GM12801 (cell line): ENCODE data around the gene ZNF407.

Experiments used
- TF ChIP-seq, protein P1 (sequence below): IDR thresholded peaks from one replicate; pipeline ENCODE4 v1.5.1; 2011; ENCODE audit warnings: control low read depth; ENCODE audit not compliant: insufficient read length; ENCODE audit errors: extremely low read depth

ZNF407 gene

DNA sequence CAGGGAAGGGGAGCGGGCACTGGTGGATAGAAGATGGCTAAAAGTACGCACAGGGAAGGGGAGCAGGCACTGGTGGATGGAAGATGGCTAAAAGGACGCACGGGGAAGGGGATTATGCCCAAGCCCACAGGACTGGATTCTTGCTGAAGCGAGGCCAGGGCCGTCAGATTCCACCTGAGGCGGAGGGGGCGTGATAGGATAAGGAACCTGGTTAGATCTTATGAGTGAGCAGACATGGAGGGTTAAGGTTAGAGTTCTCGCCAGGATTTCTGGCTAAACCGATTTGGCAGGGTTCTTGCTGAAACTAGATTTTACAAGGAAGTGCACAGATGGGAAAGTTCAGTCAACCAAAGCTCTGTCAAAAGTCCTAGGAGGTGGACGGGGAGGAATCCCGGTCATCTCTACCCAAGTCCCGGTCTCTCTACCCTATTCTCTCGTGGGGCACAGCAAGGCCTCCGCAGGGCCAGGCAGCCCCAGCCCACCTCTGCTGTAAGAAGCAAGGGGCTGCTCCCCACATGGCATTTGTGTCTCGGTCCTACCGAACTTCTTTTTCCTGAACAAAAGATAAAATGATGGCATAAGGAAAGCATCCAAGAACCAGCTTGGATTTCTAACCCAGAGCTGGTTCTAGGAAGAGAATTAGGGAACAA lies 470.5 kb downstream of the ZNF407 start:
- TF ChIP-seq, protein P1, sequence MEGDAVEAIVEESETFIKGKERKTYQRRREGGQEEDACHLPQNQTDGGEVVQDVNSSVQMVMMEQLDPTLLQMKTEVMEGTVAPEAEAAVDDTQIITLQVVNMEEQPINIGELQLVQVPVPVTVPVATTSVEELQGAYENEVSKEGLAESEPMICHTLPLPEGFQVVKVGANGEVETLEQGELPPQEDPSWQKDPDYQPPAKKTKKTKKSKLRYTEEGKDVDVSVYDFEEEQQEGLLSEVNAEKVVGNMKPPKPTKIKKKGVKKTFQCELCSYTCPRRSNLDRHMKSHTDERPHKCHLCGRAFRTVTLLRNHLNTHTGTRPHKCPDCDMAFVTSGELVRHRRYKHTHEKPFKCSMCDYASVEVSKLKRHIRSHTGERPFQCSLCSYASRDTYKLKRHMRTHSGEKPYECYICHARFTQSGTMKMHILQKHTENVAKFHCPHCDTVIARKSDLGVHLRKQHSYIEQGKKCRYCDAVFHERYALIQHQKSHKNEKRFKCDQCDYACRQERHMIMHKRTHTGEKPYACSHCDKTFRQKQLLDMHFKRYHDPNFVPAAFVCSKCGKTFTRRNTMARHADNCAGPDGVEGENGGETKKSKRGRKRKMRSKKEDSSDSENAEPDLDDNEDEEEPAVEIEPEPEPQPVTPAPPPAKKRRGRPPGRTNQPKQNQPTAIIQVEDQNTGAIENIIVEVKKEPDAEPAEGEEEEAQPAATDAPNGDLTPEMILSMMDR: no peak

DNA sequence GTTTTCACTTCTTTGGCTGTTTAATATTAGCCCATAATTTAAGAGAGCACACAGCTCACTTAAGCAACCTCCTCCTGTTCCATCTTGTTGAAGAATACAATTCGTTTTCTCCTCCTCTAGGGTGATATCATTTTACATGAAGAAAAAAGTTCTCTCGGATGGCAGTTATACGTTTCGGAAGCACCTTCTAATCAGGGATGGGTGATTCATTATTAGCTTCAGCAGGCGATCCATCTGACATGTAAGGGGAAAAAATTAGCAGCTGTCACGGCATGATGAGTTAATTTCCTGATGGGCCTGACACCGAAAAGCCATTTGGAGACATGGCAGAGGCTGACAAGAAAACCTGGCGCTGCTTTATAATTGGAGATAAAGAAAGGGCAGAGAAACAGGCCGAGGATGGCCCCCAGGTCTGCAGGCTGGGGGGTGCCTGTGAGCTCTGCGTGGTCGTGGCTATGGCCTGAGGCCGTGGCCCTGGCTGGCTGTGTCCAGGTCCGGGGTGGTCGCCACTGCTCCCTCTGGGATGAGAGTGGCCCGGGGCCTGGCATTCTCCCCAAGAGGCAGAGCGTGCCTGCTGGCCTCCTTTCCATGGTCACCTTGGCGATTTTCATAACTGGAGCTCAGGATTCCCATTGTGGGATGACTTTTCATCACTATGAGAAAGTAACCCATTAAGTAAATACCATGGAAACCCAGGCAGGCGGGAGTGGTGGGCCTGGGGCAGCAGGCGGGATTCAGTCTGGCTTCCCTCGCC lies 471.2 kb downstream of the ZNF407 start:
- TF ChIP-seq, protein P1: no peak

DNA sequence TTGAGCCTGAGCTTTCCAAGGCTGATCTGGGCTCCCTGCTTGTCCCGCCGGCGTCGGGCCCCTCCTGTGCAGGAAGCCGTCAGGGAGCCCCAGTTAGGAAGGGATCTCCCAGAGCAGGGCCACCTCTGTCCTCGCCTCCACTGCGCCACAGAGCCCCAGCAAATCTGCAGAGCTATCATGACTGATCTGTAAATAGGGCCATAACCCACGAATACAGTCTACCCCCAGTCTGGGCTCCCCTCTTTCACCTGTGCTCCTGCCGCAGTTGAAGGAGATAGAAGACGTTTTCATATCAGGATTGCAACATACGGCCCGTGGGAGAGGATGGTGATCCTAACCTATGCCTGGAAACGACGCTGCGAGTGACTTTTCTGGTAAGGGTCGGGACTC lies 472.6 kb downstream of the ZNF407 start:
- TF ChIP-seq, protein P1: no peak

DNA sequence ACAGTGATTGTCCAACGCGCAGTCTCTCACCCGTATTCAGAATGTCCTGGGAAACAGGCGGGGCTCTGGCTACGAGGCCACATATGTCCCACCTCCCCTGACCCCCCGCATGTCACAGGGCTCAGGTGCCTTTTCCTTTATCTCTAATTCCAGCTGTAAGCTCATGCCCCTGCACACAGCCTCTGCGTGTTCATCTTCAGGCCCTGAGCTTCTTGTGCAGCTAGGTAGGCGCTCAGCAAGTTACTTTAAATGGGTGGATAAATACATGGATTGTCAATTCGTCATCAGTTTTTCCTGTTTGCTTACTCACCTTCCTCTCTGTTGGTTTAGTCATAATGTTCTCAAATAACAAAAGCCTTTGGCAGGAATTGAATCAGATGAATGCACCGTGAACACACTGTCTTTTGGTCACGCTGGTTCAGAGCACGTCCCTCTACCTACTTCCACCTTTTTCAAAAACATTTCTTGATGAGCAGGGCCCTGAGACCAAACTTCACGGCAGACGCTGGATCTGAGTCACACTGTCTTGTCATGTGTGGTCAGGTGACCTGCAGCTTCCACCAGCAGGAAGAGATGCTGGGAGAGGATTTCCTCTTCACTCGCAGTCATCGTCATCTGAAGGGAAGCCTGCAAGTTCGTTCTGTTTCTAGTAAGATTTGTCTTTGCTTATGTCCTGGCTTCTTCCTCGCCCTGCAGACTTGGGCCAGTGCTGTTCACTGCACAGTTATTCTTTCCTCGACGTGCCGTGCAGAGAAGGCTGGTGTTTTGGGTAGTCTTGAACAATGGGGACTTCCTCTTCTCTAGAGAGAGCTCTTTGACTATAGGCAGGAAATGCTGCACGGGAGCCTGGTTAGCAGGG lies 473.2 kb downstream of the ZNF407 start:
- TF ChIP-seq, protein P1: no peak

DNA sequence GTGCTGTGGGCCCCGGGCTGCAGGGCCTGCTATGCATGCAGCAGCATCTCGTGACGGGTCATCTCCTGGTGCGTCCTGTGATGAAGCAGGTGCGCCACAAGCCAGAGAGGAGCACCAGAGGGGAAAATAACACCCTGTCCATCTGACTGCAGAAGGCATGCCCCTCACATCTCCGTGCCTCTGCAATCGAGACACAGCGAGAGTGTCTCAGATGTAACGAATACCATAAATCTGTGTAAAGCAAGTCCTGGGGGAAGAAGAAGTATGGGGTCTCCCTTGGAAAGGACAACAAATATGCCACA lies 473.8 kb downstream of the ZNF407 start:
- TF ChIP-seq, protein P1: no peak

DNA sequence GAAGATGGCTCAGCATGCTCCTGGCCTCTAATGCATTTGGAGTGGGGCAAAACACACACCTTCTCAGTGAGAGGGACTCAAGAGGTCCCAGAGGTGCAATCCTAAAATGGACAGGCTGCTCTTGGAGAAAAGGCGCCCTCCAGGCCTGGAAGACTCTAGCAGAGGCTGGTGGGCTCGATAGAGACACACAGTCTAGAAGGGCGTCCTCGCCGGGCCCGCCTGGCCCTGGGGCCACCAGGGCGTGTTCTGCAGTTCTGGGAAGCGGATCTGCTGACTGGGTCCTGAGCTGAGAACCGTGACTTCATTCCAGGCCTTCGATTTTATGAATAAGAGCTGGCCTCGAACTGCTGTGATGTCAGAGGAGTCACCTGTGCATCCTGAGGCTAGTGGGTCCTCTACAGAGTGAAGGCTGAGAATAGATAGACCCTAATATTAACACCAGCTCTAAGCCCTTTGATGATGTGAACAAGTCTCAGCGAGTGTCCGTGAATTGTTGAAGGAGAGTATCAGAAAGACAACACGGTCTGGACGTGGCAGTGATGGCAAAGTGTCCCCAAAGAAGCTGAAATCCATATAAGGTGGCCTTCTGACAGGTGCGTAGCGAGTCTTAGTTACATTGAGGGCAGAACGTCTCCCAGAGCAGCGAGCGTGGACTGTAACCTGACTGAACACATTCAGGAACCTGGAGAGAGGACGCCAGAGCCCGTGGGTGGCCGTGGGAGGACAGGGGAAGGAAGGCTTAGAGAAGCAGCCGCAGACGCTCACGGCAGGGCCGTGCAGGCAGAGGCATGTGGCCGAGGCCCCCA lies 474.4 kb downstream of the ZNF407 start:
- TF ChIP-seq, protein P1: no peak
